HEK293 (cell line): Measurements from ENCODE around the gene TLE3.

ENCODE experiments used
- ZNF10 ChIP-seq: fragments of 450-650 bp; formaldehyde crosslinking; IDR thresholded peaks from 2 replicates; pipeline ENCODE4 v1.5.1; 2017; ENCODE audit warnings: missing biosample characterization, missing genetic modification characterization
- TF ChIP-seq, protein P1 (sequence below): sonication (generic); formaldehyde crosslinking; IDR thresholded peaks from 2 replicates; pipeline ENCODE4 v1.8.1; 2022; ENCODE audit warnings: mild to moderate bottlenecking, moderate library complexity, missing genetic modification reagents
- TF ChIP-seq, protein P2 (sequence below): fragments of 450-650 bp; formaldehyde crosslinking; IDR thresholded peaks from 2 replicates; pipeline ENCODE4 v1.5.1; 2016; ENCODE audit warnings: missing biosample characterization, missing genetic modification characterization
- TF ChIP-seq, protein P3 (sequence below): fragments of 450-650 bp; formaldehyde crosslinking; IDR thresholded peaks from 2 replicates; pipeline ENCODE4 v1.5.1; 2016; ENCODE audit warnings: missing biosample characterization, missing genetic modification characterization
- TF ChIP-seq, protein P4 (sequence below): fragments of 450-650 bp; formaldehyde crosslinking; IDR thresholded peaks from 2 replicates; pipeline ENCODE4 v1.5.1; 2016; ENCODE audit warnings: missing biosample characterization, missing genetic modification characterization

DNA sequence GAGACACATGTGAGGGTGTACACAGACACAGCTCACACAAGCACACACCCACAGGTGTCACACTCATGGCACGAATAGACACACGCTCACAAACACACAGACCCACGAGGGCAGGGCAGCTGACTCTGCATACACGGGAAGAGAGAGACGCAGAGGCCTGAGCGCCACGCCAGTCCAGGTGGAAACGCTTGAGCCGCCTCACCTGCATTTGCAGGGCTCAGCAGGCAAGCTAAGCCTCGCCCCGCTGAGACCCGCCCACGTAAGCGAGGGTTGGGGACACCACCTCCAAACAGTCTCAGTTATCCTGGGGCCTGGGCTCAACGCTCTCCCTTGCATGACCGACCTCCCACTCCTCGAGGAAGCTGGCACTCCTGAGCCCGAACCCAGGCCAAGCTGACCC lies 73.2 kb downstream of the TLE3 start:
- TF ChIP-seq, protein P1, sequence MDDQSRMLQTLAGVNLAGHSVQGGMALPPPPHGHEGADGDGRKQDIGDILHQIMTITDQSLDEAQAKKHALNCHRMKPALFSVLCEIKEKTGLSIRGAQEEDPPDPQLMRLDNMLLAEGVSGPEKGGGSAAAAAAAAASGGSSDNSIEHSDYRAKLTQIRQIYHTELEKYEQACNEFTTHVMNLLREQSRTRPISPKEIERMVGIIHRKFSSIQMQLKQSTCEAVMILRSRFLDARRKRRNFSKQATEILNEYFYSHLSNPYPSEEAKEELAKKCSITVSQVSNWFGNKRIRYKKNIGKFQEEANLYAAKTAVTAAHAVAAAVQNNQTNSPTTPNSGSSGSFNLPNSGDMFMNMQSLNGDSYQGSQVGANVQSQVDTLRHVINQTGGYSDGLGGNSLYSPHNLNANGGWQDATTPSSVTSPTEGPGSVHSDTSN (CRISPR knock-in tag), result no peak
- TF ChIP-seq, protein P2, sequence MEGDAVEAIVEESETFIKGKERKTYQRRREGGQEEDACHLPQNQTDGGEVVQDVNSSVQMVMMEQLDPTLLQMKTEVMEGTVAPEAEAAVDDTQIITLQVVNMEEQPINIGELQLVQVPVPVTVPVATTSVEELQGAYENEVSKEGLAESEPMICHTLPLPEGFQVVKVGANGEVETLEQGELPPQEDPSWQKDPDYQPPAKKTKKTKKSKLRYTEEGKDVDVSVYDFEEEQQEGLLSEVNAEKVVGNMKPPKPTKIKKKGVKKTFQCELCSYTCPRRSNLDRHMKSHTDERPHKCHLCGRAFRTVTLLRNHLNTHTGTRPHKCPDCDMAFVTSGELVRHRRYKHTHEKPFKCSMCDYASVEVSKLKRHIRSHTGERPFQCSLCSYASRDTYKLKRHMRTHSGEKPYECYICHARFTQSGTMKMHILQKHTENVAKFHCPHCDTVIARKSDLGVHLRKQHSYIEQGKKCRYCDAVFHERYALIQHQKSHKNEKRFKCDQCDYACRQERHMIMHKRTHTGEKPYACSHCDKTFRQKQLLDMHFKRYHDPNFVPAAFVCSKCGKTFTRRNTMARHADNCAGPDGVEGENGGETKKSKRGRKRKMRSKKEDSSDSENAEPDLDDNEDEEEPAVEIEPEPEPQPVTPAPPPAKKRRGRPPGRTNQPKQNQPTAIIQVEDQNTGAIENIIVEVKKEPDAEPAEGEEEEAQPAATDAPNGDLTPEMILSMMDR (tag by site-specific recombination), result no peak
- TF ChIP-seq, protein P3, sequence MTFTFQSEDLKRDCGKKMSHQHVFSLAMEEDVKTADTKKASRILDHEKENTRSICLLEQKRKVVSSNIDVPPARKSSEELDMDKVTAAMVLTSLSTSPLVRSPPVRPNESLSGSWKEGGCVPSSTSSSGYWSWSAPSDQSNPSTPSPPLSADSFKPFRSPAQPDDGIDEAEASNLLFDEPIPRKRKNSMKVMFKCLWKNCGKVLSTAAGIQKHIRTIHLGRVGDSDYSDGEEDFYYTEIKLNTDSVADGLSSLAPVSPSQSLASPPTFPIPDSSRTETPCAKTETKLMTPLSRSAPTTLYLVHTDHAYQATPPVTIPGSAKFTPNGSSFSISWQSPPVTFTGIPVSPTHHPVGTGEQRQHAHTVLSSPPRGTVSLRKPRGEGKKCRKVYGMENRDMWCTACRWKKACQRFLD, result no peak
- TF ChIP-seq ZNF10, result no peak
- TF ChIP-seq, protein P4, sequence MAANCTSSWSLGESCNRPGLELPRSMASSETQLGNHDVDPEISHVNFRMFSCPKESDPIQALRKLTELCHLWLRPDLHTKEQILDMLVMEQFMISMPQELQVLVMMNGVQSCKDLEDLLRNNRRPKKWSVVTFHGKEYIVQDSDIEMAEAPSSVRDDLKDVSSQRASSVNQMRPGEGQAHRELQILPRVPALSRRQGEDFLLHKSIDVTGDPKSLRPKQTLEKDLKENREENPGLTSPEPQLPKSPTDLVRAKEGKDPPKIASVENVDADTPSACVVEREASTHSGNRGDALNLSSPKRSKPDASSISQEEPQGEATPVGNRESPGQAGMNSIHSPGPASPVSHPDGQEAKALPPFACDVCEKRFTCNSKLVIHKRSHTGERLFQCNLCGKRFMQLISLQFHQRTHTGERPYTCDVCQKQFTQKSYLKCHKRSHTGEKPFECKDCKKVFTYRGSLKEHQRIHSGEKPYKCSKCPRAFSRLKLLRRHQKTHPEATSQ (tag by site-specific recombination), result no peak
